Hindlimb muscle (tissue), 1 donor: ENCODE data around the gene TRPM3. TPM values are rescaled to one million over a fixed set of nuclear protein-coding genes. Genes with fewer than 3 reads are reported as not detected.

Experiments
- DNase-seq: peaks from one replicate; pipeline ENCODE4 v3.0.0-alpha.2; 2013
- polyA plus RNA-seq: library from polyadenylated mRNA; unstranded; fragments of 120-200 nt; gene quantifications from one replicate; pipeline ENCODE4 v1.2.1, GENCODE V29; 2013; ENCODE audit not compliant: insufficient read length

The TRPM3 gene
- polyA plus RNA-seq, 1 donor: 0.25 TPM

DNA sequence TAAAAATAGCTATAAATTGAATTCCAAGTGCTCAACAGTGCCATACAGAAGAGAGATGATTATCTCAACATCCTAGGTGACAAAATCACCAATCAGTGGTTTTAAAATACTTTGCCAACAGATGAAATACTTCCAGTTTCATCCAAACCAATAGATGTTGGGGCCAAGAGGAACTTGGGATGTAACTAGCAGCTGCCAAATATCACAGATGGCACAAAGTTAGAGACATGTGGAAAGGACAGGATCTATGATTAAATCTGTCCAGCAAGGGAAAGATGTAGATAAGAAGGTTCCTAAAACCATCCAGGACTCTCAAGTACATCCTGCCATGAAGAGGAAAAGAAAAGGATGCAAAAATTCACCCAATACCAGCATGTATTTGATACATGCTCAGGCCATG is 23.8 kb downstream of the TRPM3 start:
- no peak for DNase-seq

DNA sequence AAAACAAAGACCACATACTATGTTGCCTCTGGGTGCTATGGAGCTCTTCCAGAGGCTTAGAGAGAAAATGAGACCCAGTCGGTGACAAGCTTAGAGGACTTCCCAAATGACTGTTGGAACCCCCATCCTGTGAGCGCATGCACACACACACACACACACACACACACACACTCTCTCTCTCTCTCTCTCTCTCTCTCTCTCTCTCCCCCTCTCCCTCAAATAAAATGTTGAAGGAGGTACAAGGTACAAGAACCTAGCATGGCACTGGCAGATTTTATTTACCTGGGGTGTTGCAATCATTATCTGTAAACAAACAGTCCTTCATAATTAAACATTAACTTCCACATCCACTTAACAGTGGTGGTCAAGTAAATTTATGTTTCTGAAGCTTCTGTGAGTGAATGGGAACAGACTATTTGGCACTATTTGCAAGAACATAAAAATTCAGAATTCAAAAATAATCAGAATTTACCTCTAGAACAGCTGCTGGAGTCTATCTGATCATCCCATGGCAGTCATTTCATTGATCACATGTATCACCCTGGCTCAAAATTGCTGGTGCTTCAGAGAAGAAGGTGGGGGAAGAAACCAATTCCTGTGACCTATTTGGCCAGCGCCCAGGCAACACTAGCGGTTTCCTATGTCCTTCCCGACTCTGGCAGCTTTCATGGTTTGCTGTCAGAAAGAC is 24.9 kb downstream of the TRPM3 start:
- DNase-seq: no peak

DNA sequence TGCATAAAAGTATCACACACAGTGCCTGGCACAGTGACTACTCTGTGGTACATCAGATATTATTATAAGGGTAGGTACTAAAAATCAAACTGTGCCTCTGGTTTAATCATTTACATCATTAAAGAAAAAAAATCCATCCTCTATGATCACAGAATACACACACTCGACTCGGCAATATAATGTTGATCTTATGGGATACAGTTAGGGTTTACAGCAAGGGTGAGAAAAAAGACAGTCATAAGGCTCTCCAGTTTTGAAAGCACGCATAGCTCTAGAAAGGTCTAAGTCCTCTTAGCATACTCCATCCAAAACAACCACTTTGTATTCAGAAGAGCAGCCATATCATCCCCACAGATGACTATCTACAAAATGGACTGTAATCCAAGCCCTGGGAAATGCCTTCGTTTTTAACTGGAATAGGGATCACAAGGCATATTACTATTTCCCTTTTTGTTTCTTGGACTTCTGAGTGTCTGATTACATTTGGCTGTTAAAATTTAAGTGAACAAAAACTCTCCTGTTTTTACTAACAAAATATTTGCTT is 26.6 kb downstream of the TRPM3 start:
- no peak for DNase-seq

DNA sequence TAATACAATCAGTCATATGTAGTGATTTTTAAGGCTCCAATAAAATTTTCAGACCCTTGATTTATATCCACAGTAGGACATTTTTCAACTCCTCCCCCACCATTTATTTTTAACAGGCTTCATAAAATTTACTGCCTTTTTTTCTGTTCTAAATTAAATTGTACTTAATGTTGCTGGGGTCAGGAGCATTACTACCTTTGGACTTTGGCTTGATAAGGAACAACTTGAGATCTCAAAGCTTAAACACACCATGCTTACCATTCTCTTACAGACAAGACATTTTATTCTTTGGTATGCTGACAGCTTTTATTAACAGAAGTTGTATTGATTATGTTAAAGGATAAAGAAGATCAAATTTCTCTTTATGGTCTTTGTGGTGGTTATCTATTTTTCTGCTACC is 30.5 kb downstream of the TRPM3 start:
- no peak for DNase-seq

DNA sequence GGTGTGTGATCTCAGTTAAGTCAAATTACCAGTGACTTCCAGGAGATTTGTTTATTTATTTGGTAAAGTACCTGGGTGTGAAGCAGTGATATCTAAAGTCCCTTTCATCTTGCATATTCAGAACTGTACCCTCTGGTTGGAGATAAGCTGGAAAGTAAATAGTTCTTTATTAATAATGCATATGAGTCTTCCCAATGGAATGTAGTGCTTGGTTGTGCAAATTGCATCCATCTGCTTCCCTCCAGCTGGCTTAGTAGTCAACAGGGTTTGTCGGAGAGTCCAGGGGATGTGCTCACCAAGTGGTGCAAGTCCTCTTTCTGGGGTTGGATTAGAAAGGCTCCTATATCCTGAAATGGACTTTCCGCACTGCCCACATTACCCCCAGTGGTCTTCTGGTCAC is 42.0 kb downstream of the TRPM3 start:
- no peak for DNase-seq

DNA sequence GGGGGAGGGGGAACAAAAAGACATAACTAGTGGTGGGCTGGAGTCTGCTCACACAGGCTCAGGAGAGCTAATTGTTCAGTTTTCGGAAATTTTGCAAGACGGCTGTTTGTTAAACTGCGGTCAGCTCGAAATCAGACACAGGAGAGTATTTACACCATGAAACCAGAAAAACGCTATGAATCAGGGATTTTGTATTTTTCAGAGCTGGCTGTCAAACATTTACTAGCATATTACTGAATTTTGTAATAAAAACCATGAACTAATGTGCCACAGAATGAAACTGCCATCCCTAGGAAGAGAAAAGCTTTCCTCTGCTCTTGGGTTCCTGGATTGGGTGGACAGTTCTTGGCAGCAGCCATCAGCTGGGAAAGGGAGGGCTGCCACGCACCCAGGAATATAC is 45.3 kb downstream of the TRPM3 start:
- DNase-seq: no peak

DNA sequence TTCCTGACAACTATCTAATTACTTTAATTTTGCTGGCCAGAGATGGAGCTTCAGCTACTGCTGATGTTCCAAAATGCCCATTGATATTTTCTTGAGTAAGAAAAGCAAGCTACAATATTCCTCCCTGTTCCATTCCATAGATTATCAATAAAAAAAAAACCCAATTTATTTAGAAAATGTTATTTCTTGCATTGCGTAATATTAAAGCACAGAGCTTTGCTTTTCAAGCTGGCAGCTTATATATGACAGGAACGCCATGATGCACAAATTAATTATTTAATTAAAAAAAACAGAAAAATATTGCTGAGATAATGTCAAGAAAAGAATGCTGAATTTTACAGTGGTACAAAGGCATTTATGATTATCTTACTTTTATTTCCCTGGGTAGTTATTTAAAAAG is 47.9 kb downstream of the TRPM3 start:
- DNase-seq: no peak

DNA sequence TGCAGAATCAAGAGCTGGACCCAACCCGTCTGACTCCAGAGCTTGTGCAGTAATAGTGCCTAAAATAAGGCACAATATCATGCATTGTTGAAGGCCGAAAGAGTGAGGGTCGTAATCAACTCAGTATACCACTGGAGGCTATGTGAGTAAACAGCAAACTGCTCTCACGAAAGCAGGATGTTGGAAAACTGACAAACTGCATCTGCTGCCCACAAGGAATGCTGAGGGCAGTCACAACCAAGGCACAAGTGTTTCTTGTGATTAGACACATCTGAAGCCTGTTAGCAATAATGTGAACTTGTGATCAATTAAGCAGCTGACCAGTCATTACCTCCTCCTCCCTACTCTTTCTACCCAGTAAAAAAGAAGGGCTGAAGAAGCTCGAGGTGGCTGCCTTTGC is 48.8 kb downstream of the TRPM3 start:
- no peak for DNase-seq

DNA sequence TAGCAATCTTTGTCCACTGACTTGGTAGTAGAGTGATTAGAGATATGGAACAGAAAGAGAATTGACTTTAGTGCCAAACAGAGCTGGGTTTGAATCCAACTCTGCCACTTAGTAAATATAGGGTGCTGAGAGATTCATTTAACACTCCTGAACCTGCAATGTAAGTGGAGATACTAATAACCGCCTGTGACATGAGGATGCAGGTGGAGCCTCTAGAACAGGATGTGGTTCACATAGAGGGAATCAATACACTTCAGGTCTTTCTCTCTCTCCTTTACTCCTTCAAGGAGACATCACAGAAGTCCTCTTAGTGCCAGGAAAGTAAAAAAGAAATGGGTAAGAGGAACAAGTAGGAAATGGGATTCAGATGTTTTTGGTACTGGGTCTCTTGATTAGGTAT is 49.8 kb downstream of the TRPM3 start:
- no peak for DNase-seq

DNA sequence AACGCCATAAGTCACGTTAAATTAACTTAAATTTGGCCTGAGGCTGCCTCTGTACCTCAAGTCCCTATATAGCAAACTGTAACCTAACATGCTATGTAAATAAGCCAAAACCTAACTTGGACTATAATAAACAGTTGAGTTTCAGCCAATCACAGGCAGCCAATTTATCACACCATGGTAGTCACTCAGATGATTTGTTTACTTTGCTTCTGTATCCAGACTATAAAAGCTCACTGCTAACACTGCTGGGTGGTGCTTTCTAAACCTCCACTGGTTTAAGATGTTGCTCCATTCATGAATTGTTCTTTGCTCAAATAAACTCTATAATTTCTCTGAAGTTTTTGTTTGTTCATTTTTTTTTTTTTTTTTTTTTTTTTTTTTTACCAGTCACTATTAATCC is 62.8 kb downstream of the TRPM3 start:
- DNase-seq: no peak

DNA sequence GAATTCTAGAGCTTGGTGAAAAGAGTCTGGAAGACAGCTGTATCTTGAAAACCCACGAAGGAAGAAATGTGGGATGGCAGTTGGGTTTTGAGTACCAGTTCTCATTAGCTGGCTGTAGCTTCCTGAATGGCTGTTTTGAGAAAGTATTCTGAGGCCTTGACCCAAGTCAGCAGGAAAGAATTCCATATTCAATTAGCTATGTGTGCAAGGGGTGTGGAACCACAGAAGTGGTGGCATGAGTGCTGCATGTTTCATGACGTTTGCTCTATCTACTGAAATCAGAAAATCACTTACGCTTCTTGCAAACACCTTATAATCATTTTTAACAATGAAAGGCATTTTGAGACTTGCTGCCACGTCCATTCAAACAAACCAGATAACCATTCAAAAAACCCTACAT is 69.1 kb downstream of the TRPM3 start:
- no peak for DNase-seq

DNA sequence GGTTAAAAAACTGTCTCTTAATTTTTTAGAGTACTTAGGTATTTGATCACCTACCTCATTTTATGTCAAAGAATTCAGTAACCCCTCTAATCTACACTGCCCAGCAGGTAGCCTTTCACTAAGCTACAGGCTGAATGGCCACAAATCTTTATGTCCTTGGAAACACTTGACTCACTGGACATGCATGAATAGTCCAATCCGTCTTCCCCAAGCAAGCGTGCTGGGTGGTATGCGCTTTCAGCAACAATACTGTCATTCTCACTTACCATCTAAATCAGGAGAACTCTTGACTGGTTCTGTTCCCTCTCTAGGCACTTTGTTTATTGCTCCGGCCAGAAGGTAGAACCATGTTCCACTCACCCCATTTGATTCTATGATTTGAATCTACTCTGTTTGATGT is 73.1 kb downstream of the TRPM3 start:
- no peak for DNase-seq

DNA sequence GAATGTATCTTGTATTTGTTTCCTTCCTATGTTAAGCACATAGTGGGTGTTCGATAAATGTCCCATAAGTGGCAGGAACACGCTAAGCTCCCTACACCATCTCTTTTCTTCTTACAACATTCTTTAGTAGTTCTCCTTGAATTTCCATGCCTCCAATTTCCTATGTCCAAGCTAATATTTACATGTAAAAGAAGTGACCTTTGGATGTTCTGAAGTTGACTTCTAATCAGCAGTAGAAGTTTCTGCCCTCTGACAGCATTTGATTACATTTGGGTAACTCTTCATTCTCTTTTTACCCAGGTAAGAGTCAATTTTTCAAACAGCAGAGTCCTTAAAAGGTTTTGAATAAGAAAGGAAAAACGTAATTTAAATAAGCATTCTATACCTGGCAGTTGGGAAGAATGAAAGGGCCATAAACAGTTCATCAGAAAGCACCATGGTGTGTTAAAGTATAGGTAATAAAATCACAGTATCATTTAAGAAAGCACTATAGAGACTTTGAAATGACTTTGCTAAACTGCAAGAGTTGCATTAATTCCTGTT is 78.9 kb downstream of the TRPM3 start:
- no peak for DNase-seq

DNA sequence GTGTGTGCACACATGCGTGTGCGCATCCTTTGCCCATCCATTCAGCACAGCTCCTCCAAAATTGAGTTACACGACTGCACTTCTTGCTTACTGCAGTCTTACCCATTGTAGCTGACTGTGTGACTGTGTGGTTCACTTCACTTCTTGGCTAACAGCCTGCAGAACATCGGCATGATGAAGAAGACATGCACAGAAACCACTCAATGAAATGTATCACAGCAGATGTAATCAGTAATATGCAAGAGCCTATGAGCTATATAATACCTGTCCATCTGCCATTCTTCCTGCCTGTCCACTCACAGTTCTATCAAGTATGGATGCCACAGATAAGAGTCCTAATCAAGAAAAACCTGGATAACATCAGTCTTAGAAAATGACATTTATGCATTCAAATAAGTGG is 83.9 kb downstream of the TRPM3 start:
- DNase-seq: no peak

DNA sequence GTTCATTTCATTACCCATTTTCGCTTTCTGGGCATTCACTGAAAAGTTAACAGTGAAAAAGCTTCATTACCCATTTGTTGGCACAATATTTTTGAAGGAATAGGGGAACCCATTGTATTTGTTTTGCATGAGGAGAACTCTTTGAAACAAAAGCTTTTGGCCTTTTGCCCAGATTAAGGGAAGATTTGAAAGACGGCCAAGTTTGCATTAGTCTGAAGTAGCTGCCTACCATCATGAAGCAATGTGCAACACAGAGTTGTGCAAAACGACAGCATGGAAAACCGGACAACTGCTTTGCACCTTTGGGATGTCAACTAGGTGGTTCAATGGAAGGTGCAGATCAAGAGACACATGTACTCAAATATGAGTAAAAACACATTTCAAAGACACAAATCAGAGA is 84.9 kb downstream of the TRPM3 start:
- DNase-seq: no peak

DNA sequence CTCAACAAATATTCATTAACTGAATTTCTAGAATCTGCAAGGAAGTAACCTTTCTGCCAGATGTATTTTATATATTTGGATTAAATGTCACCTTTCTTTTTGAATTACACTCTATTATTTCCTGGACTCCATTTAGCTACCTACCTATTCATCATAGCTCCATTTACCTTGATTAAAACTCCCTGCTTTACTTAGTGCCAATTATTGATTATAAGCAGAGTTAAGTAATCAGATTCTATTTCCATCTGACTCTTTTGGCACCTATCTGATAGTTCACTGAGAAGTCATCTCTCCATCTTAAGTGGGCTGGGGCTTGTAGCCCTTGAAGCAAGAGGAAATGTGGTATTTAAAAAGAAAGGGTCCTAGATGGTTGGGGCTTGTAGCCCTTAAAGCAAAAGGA is 88.6 kb downstream of the TRPM3 start:
- DNase-seq: no peak

DNA sequence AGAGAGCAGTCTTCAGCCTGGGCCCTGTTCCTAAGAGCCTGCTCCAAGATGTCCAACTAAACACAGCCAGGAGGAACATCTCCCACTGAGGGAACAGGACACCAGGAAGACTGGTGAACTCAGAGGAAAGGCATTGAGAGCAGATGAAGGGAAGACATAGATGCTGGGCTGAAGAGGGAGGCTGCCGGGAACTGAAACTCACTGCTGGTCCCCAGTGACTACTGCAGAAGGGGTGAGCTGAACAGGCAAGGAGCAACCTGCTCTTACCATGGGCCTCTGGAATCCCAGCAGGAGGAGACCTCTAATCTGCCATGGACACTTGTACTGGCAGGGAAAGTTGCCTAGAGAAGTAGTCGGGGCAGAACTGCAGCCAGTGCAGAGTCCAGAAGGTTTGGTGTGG is 95.7 kb downstream of the TRPM3 start:
- DNase-seq: no peak

DNA sequence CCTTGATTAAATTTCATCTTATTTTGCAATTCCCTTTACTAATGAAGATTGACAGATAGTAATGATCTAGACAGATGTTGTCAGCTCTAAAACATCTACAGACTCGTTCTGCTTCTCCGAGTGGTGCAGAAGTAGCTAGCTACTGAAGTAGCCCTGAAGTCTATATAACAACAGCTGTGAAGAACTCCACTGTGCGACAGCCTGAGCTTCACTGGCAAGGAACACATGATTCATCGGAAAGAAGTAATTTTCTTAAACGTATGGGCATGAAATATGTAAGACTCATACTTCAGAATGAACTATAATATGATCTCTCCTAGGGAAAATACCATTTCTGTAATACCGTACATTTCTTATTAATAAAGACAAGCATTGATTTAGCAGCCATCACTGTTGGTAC is 96.2 kb downstream of the TRPM3 start:
- no peak for DNase-seq

DNA sequence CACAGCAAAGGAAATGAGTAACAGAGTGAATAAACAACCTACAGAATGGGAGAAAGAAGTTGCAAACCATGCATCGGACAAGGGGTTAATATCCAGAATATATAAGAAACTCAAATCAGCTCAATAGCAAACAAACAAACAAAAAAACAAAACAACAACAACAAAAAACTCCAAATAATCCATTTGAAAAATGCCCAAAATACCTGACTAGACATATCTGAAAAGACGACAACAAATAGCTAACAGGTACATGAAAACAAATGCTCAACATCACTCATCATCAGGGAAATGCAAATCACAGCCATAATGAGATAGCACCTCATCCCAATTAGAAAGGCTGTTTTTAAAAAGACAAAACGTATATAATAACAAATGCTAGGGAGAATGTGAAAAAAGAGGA is 111.2 kb downstream of the TRPM3 start:
- DNase-seq: no peak

DNA sequence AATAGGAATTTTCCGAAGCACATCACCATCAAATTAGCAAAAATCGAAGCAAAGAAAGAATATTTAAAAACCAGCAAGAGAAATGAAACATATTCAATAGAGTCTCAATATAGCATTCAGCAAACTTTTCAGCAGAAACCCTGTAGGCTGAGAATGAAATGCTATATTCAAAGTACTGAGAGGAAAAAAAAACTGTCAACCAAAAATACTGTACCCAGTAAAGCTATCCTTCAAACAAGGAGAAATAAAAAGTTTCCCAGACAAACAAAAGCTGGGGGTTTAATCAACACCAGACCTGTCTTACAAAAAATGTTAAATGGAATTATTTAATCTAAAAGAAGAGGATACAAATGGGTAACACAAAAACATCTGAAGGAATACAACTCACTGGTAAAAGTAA is 116.0 kb downstream of the TRPM3 start:
- no peak for DNase-seq

DNA sequence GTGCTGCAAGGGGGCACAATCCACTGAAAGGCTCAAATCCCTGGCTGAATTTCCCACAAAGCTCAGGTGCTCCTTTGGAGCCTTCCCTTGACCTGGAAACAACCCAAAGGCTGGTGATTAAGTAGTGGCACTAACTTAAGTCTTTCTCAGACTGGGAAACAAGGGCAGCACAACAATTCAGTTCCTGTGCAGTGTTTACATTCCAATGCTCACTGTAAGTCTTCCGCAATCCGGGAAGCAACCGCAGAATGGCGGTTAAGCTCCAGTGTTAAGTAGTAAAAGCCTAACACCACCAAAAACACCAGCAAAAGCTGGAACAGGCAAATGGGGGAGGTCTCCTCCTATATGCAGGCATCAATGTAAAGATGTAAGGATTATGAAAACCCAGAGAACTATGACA is 117.2 kb downstream of the TRPM3 start:
- no peak for DNase-seq

DNA sequence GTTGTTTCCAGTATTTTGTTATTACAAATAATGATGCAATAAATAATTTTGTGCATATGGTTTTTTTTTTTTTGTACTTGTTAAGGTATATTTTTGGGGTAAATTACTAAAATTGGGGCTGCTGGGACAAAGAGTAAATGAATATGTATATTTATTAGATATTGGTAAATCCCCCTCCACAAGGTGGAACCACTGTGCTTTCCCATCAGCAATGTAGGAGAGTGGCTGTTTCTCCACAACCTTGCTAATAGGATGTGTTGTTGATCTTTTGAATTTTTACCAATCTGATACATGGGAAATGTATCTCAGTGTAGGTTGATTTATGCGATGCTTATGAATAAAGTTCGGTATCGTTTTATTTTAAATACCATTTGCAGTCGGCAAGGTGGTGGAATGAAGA is 118.1 kb downstream of the TRPM3 start:
- no peak for DNase-seq

DNA sequence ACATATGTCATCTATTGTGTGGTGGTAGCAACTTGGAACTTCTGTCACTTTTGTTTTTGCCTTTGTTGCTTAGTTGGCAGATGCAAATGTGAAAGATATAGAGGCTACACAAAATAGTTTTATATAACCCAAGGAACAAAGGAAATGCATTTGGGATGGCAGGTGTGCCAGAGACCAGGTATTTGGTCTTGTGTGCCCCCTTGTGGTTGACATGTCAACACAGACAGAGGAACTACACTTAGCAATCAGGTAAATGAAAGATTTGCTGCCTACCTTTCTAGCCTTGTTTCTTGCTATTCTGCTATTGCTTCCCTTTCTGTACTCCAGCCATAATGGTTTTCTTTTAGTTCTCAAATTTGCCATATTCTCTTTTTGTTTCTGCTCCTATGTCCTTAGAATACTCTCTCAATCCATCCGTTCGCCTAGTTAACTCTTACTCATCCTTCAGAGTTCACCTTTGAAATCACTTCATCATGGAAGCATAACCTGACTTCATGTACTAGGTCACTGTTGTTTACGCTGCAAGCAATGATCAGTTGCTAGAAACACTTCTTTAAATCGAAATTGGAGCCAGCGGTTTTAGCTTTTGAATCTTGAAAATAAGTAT is 119.5 kb downstream of the TRPM3 start:
- no peak for DNase-seq

DNA sequence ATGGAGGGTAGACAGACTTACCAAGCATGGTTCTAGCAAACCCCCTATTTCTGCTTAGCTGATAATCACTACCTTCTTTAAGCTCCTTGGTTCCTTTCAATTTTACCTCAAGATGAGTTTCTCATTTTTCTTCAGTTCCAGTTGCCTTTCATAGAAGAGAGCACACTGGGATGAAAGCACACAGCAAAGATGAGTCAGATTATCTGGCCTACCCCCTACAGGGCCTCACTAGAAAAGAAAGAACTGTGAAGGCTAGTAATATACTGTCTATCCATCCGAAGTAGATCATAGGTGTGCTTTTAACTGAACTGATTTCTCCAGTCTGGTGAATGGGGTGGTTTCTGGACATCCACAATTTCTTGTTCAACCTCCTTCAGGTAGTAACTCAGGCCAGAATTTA is 122.5 kb downstream of the TRPM3 start:
- DNase-seq: no peak
